ENCODE measurements around the gene PDGFA.

The PDGFA gene

DNA sequence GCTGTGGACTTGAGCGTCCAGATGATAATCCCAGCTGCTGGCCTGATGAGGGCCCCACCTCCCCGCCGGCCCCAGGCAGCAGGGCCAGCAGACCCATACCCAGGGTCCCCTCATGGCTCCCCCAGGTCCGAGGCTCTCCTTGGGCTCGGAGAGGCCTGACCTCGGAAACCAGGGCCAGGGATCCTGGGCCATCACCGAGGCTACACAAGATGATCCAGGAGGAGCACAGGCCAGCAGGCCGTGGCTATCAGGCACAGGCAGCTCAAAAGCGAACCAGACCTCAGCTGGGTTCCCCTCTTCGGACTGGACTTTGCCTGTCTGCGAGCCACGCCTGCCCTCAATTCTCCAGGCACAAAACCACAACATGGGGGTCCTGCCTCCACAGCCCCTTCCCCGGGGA lies 17.4 kb downstream of the PDGFA start:
- Histone ChIP-seq H3K27me3 (replicated peaks) (no peaks in the 10 kb centered on the region), H3K4me3 (ENCODE audit: low read depth, low read length) (no peak overlapping the region), H3K27ac (no peak overlapping the region), H3K36me3 (replicated peaks) (peaks cover 49% of the 10 kb centered on the region)
- in situ Hi-C loops (cut with HindIII; ENCODE audit: low pct_ligation_motif_present, low sequenced_read_pairs) = no loop called here
- DNase-seq = no peak
- TF ChIP-seq, protein P1, sequence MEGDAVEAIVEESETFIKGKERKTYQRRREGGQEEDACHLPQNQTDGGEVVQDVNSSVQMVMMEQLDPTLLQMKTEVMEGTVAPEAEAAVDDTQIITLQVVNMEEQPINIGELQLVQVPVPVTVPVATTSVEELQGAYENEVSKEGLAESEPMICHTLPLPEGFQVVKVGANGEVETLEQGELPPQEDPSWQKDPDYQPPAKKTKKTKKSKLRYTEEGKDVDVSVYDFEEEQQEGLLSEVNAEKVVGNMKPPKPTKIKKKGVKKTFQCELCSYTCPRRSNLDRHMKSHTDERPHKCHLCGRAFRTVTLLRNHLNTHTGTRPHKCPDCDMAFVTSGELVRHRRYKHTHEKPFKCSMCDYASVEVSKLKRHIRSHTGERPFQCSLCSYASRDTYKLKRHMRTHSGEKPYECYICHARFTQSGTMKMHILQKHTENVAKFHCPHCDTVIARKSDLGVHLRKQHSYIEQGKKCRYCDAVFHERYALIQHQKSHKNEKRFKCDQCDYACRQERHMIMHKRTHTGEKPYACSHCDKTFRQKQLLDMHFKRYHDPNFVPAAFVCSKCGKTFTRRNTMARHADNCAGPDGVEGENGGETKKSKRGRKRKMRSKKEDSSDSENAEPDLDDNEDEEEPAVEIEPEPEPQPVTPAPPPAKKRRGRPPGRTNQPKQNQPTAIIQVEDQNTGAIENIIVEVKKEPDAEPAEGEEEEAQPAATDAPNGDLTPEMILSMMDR (IDR thresholded peaks at IDR 0.05; ENCODE audit: low read depth, low read length, missing control alignments) = no peak

DNA sequence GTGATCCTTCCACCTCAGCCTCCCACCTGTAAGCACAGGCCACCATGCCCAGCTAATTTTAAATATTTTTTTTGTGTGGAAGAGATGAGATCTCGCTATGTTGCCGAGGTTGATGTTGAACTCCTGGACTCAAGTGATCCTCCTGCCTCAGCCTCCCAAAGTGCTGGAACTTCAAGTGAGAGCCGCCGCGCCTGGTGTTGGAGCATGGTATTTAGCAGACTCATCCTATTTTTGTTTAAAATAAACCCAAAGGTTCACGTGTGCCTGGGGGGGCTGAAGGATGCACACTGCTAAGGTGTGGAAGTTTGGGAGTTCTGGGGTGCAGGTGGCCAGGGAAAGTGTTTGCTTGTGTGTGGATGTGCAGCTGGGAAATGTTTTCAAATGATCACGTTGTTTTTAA lies 18.1 kb downstream of the PDGFA start:
- in situ Hi-C loops (cut with HindIII; ENCODE audit: low pct_ligation_motif_present, low sequenced_read_pairs) = no loop called here
- Histone ChIP-seq H3K27ac (no peak overlapping the region), H3K4me3 (ENCODE audit: low read depth, low read length) (no peak overlapping the region), H3K27me3 (replicated peaks) (no peaks in the 10 kb centered on the region), H3K36me3 (replicated peaks) (peaks cover 51% of the 10 kb centered on the region)
- no peak for DNase-seq
- TF ChIP-seq, protein P1 (IDR thresholded peaks at IDR 0.05; ENCODE audit: low read depth, low read length, missing control alignments) = no peak

DNA sequence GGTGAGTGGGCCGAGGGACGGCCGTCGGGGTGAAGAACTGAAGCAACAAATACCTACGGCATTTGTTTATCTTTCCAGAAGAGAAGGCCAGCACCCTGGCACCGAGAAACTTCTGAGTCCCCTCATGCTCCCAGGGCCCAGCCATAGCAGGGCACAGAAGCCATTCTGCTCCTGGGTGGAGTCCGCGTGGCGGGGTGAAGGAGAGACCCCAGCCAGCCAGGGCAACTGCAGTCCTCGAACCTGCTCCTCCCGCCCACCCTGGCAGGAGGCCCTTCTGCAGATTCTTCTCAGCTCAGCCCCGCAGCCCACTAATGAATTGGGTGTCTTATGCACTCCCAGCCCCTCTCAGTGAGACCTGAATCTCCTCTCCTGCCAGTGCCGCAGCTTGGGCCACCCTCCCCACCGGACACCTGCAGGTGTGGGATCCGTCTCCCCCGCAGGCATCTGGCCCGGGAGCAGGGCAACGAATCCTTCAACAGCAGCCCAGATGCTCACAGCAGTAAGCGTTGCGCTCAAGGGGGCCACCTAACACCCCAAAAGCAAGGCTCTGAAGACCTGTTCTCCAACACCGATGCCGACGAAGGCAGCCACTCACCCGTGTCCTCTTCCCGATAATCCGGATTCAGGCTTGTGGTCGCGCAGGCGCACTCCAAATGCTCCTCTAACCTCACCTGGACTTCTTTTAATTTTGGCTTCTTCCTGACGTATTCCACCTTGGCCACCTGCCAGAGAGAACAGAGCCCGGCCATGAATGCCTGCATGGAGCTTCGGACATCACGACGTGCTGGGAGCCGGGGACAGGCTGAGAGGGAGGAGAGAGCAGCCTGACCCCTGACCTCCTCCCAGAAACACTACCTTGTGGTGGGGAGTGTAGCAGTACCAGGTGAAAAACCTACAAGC lies 18.9 kb downstream of the PDGFA start:
- Histone ChIP-seq H3K27me3 (replicated peaks) (no peaks in the 10 kb centered on the region), H3K27ac (no peak overlapping the region), H3K4me3 (ENCODE audit: low read depth, low read length) (no peak overlapping the region), H3K36me3 (replicated peaks) (peaks cover 50% of the 10 kb centered on the region)
- TF ChIP-seq, protein P1 (IDR thresholded peaks at IDR 0.05; ENCODE audit: low read depth, low read length, missing control alignments) = no peak
- no peak for DNase-seq
- in situ Hi-C loops (cut with HindIII; ENCODE audit: low pct_ligation_motif_present, low sequenced_read_pairs) = no loop called here

DNA sequence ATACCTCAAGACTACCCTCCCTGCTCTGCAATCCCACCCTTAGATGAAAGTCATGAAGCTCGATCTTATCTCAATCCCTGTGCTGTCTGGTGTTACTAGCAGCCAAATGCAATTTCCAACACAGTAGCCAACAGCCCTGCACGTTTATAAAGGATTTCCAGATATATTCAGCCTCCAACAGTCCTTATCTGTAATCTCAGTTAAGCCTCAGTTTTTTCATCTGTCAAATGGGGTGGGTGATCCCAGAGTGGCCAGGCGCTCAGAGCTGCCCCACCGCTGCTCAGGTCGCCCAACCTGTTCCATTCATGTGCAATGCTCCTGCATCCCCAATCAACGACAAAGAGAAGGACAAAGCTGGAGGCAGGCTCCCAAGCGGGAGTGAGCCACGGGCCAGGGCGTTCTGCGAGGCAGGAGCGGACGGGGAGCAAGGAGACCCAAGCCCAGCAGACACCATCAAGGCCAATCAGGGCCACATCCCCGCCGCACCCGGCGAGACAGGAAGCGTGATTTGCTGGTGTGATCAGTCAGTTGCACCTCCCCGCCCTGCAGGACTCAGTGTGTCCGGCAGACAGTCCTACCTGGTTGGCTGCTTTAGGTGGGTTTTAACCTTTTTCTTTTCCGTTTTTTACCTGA lies 19.7 kb downstream of the PDGFA start:
- no peak overlapping the region for H3K27ac ChIP-seq
- no peaks in the 10 kb centered on the region for H3K27me3 ChIP-seq (replicated peaks)
- in situ Hi-C loops (cut with HindIII; ENCODE audit: low pct_ligation_motif_present, low sequenced_read_pairs) = no loop called here
- TF ChIP-seq, protein P1 (IDR thresholded peaks at IDR 0.05; ENCODE audit: low read depth, low read length, missing control alignments) = no peak
- peaks cover 50% of the 10 kb centered on the region for H3K36me3 ChIP-seq (replicated peaks)
- no peak for DNase-seq
- H3K4me3 ChIP-seq (ENCODE audit: low read depth, low read length) = no peak overlapping the region

DNA sequence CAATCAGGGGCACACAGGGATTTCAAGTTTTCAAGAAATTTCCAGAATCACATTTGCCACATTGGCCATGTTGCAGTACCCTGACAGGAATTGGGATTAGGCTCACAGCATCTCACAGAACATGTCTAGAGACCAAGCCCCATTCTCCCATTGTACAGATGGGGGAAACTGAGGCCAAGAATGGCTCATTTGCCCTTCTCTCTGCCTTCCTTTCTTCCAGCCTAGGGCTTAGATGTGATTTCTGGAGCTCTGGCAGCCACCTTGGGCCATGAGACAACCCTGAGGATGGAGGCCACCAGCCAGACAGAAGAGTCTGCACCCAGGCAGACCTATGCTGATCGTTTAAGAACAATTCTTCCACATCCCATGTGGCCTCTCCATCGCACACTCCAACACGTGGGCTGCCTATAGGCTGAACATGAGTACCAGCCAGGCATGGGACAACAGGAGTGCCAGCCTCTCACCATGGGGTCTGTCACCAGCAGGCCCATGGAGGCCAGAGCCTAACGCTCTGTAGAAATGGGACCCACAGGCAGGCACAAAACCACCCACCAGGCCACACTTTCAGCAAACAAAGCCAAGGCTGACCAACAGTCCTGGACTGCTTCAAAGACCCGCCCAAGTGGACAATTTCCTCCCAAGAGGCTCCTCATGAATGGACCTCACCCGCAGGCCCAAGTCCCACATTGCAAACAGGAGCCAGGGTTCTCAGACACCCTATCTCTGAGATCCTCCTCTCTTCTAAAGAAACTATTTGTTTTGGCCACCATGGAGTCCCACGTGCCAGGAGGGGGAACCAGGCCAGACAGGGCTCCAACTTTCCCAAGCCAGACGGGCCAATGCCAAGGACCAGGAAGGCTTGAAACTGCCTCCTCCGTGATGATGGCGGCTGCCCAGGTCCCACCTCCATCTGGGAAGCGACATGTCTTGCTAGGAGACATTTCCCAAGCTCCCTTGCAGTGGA lies 20.7 kb downstream of the PDGFA start:
- H3K36me3 ChIP-seq (replicated peaks) = peaks cover 50% of the 10 kb centered on the region
- no peak overlapping the region for H3K27ac ChIP-seq
- in situ Hi-C loops (cut with HindIII; ENCODE audit: low pct_ligation_motif_present, low sequenced_read_pairs) = no loop called here
- no peak for DNase-seq
- H3K27me3 ChIP-seq (replicated peaks) = no peaks in the 10 kb centered on the region
- no peak overlapping the region for H3K4me3 ChIP-seq (ENCODE audit: low read depth, low read length)
- TF ChIP-seq, protein P1 (IDR thresholded peaks at IDR 0.05; ENCODE audit: low read depth, low read length, missing control alignments) = no peak

All from brain microvascular endothelial cell (primary cell).